GM19455 (cell line): ENCODE data around the gene AMH.

ENCODE experiments used
- ATAC-seq: cut with Tn5 transposase; IDR thresholded peaks from one replicate; pipeline ENCODE4 v1.9.1; 2021; ENCODE audit not compliant: unreplicated experiment

The AMH gene

GRCh38 chr19:2283835-2284507 is 34.8 kb downstream of the AMH start:
- no peak for ATAC-seq

GRCh38 chr19:2286402-2287140 is 37.4 kb downstream of the AMH start:
- ATAC-seq, result no peak

- no peak for ATAC-seq
Observed at GRCh38 chr19:2287585-2288337, 38.6 kb downstream of the AMH start.

- ATAC-seq, result no peak
Observed at GRCh38 chr19:2288338-2288817, 39.3 kb downstream of the AMH start.

GRCh38 chr19:2288818-2289713 is 39.9 kb downstream of the AMH start:
- ATAC-seq, result no peak

GRCh38 chr19:2289714-2290435 is 40.8 kb downstream of the AMH start:
- no peak for ATAC-seq

GRCh38 chr19:2290441-2291184 is 41.5 kb downstream of the AMH start:
- ATAC-seq, result no peak

- no peak for ATAC-seq
Observed at GRCh38 chr19:2291185-2291751, 42.1 kb downstream of the AMH start.

GRCh38 chr19:2294687-2295335 is 45.7 kb downstream of the AMH start:
- no peak for ATAC-seq

- ATAC-seq, result no peak
Observed at GRCh38 chr19:2296141-2296540, 47.0 kb downstream of the AMH start.

GRCh38 chr19:2300533-2300932 is 51.4 kb downstream of the AMH start:
- no peak for ATAC-seq
